ENCODE data around the gene VPS33B.

DNA sequence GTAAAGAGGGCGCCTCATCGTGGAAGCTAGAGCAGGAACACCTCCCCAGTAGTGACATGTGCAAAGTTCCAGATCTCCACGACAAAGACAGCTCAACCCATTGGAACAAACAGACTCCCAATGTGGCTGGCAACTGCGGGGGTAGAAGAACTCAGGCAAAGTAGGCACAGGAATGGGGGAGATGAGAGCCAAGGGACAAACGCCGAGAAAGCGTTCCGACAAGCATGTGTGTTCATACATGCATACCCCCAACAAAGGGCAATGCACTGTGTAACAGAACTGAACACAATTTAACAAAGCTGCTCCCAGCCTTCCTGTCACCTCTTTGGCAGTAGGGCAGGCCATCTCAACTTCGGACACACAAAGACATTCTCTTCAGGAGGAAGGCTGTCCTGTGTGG lies 56.1 kb downstream of the VPS33B start:
- TF ChIP-seq EP300 (IDR thresholded peaks at IDR 0.05; ENCODE audit: low read depth) (no peak), POLR2A (IDR thresholded peaks at IDR 0.05) (no peak)
- TF ChIP-seq, protein P1, sequence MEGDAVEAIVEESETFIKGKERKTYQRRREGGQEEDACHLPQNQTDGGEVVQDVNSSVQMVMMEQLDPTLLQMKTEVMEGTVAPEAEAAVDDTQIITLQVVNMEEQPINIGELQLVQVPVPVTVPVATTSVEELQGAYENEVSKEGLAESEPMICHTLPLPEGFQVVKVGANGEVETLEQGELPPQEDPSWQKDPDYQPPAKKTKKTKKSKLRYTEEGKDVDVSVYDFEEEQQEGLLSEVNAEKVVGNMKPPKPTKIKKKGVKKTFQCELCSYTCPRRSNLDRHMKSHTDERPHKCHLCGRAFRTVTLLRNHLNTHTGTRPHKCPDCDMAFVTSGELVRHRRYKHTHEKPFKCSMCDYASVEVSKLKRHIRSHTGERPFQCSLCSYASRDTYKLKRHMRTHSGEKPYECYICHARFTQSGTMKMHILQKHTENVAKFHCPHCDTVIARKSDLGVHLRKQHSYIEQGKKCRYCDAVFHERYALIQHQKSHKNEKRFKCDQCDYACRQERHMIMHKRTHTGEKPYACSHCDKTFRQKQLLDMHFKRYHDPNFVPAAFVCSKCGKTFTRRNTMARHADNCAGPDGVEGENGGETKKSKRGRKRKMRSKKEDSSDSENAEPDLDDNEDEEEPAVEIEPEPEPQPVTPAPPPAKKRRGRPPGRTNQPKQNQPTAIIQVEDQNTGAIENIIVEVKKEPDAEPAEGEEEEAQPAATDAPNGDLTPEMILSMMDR (IDR thresholded peaks at IDR 0.05) = no peak

Data from transverse colon (tissue), 3 donors.